Fibroblast of skin of right biceps (primary cell): ENCODE data around the gene CHD3.
"Not testable (repeated sequence)": the region's sequence is repeated elsewhere in the genome, so short reads cannot be mapped to it uniquely, and the experiment has no call there.

ENCODE experiments used
- DNase-seq: peaks from one replicate; pipeline ENCODE4 v3.0.0-alpha.2; 2013

CHD3 gene

GRCh38 chr17:7940034-7940433 is 51.4 kb downstream of the CHD3 start:
- no peak for DNase-seq

GRCh38 chr17:7940743-7941142 is 52.2 kb downstream of the CHD3 start:
- DNase-seq = no peak

GRCh38 chr17:7943291-7943690 is 54.7 kb downstream of the CHD3 start:
- DNase-seq = no peak

- DNase-seq = no peak
Measured at GRCh38 chr17:7944326-7944725, 55.7 kb downstream of the CHD3 start.

DNA sequence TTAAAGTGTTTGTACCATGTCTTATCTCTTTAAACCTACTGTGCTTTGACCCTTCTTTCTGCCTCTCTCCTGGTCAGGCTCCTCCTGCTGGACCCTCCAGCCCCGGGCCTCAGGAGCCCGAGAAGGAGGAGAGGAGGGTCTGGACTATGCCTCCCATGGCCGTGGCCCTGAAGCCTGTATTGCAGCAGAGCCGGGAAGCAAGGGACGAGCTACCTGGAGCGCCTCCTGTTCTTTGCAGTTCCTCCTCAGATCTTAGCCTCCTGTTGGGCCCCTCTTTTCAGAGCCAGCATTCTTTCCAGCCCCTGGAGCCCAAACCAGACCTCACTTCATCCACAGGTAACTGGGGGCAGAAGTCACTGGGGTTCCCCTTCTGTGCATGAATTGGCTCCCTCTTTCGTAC is 57.1 kb downstream of the CHD3 start:
- DNase-seq = no peak

DNA sequence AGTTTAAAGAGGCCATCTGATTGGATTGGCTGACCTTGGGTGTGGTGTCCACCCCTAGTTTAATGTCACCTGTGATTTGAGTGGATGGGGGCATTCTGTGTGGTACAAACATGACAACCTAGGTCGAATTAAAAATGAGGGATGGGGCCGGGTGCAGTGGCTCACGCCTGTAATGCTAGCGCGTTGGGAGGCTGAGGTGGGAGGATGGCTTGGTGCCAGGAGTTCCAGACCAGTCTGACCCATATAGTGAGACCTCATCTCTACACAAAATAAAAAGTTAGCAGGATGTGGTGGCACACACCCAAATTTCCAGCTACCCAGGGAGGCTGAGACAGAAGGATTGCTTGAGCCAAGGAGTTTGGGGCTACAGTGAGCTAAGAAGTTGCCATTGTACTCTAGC is 57.9 kb downstream of the CHD3 start:
- no peak for DNase-seq

- no peak for DNase-seq
Measured at GRCh38 chr17:7947651-7948050, 59.1 kb downstream of the CHD3 start.

DNA sequence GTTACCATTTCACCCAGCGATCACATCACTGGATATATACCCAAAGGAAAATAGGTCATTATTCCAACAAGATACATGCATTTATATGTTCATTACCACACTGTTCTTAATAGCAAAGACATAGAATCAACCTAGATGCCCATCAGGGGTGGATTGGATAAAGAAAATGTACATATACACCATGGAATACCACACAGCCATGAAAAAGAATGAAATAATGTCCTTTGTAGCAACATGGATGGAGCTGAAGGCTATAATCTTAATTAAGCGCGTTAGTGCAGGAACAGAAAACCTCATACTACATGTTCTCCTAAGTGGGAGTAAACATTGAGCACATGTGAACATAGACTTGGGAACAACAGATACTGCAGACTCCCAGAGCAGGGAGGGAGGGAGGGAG is 62.0 kb downstream of the CHD3 start:
- no peak for DNase-seq

GRCh38 chr17:7951143-7951792 is 62.7 kb downstream of the CHD3 start:
- no peak for DNase-seq

DNA sequence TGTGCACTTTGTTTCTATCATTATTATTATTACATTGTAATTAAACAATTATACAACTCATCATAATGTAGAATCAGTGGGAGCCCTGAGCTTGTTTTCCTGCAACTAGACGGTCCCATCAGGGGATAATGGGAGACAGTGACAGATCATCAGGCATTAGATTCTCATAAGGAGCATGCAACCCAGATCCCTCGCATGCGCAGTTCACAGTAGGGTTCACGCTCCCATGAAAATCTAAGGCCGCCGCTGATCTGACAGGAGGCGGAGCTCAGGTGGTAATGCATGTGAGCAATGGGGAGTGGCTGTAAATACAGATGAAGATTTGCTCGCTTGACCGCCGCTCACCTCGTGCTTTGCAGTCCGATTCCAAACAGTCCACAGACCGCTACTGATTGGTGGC is 64.7 kb downstream of the CHD3 start:
- not testable (repeated sequence) for DNase-seq

GRCh38 chr17:7955414-7956227 is 67.0 kb downstream of the CHD3 start:
- peak; percentile 43 for DNase-seq

DNA sequence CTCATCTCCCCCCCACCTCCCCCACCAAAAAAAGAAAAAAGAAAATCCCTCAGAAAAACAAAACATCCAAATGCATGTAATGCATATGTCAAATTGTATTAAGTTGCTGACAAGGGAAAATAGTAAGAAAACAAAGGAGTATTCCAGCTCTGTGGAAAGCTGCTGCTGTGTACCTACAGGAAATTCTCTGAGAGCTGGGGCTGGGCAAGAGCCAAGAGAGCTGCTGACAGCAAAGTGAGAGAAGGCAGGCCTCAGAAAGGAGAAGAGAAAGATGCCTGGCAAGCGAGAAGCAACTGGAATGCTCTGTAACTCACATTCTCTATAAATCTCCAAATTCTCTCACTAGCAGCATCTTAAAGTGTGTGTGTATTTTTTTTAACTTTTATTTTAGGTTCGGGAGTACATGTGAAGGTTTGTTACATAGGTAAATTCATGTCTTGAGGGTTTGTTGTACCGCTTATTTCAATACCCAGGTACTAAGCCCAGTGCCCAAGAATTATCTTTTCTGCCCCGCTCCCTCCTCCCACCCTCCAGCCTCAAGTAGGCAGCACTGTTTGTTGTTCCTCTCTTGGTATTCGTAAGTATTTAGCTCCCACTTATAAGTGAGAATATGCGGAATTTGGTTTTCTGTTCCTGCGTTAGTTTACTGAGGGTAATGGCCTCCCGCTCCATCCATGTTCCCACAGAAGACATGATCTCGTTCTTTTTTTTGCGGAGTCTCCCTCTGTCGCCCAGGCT is 67.8 kb downstream of the CHD3 start:
- peak; percentile 54 for DNase-seq

- DNase-seq = no peak
Measured at GRCh38 chr17:7959503-7960253, 71.1 kb downstream of the CHD3 start.

- no peak for DNase-seq
Measured at GRCh38 chr17:7961421-7961820, 72.8 kb downstream of the CHD3 start.
